NCI-H748 (cell line): ENCODE results near the gene KIF18B.
A peak's percentile ranks its signal among the peaks of the same experiment; 100 is the strongest.

Experiments used
- DNase-seq: peaks from one replicate; lab custom pipeline; 2025; ENCODE audit not compliant: unreplicated experiment; lab: John Stamatoyannopoulos, UW

The KIF18B gene

GRCh38 chr17:44884941-44885340 is 62.6 kb downstream of the KIF18B start:
- no peak for DNase-seq

DNA sequence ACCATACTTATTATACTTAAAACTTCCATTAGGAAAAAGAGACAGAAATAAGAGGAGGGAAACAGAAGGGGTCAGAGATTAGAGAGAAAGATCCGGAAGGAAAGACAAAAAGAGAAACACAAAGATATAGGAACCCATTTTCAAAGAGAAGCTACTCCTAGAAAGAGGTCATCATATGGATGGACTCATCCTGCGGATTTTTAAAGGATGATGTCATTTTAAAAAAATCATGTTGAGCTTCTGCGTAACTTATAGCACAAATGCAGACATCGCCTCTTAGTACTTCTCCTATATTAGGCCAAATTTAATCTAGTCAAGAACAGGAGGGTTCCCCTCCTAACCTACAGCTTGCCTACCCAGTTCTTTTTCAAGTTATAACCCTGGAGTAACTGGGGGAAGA is 66.4 kb downstream of the KIF18B start:
- DNase-seq: no peak

GRCh38 chr17:44880062-44880461 is 67.5 kb downstream of the KIF18B start:
- DNase-seq: no peak

GRCh38 chr17:44879376-44879775 is 68.2 kb downstream of the KIF18B start:
- no peak for DNase-seq

- DNase-seq: peak; percentile 27
Observed at GRCh38 chr17:44878627-44879221, 68.8 kb downstream of the KIF18B start.

DNA sequence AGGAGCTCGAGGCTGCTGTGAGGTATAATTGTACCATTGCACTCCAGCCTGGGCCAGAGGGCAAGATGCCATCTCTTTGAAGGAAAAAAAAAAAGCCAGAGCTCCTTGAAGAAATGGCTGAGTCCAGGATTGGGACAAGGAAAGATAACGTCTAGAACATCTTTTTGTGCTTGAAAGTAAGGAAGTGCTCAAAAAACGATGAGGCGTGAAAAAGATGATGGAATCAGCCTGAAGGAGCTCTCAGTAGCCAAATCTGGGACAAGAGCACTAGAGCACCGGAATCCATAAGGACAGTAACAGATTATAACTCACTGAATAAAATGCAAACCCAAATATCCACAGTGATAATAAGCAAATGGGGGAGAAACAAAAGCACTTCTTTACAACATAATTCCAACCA is 70.5 kb downstream of the KIF18B start:
- DNase-seq: no peak

- DNase-seq: no peak
Observed at GRCh38 chr17:44875761-44876160, 71.8 kb downstream of the KIF18B start.
